ENCODE measurements around the gene SBK3. TPM values are rescaled to one million over a fixed set of nuclear protein-coding genes. Genes with fewer than 3 reads are reported as not detected.

Gene SBK3
- total and polyA plus RNA-seq, 2 donors (not counting 1 experiment from before 2014, with no cell fraction given): not detected

DNA sequence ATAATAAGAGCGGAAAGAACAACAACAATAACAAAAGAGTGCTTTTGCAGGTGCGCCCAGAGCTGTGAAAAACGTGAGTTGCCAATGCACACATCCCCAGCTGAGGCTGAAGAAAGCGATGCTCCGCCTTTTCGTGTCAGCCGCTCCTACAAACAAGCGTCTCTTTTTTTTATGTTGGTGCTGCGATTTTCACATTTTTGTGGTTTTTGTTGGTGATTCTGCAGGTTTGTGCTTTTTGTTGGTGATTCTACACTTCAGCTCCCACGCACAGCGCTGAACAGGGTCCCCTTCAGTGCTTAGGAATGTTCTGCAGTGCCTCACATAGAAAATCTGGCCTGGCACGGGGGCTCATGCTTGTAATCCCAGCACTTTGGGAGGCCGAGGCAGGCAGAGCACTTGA is 7.3 kb upstream of the SBK3 start:
- Histone ChIP-seq H3K4me1 (ENCODE audit: control insufficient read depth in 2 of 2, insufficient read depth in 2 of 2, low read length in 2 of 2) (no peaks in the 10 kb centered on the region), H3K36me3 (replicated peaks in 1 of 2; ENCODE audit: control extremely low read depth in 1 of 2, control insufficient read depth in 1 of 2, extremely low read depth in 1 of 2, insufficient read depth in 2 of 2, low read length in 1 of 2) (no peaks in the 10 kb centered on the region), H3K79me2 (ENCODE audit: control insufficient read depth, insufficient read depth, low read length) (no peaks in the 10 kb centered on the region), H4K20me1 (ENCODE audit: control insufficient read depth, insufficient read depth, low read length, poor library complexity, severe bottlenecking) (no peaks in the 10 kb centered on the region), H3K4me2 (replicated peaks; ENCODE audit: low read depth, low read length, poor library complexity, severe bottlenecking) (no peak overlapping the region), H2AFZ (ENCODE audit: insufficient read depth, low read depth, low read length, poor library complexity, severe bottlenecking) (no peak overlapping the region), H3K27ac (ENCODE audit: low read length in 2 of 2) (no peak overlapping the region), H3K9ac (ENCODE audit: low read length) (no peak overlapping the region), H3K4me3 (ENCODE audit: control extremely low read depth in 1 of 5, extremely low read depth in 1 of 5, insufficient read depth in 1 of 5, low read depth in 2 of 5, low read length in 4 of 5) (no peak overlapping the region), H3K27me3 (replicated peaks in 1 of 4; ENCODE audit: control extremely low read depth in 1 of 4, control insufficient read depth in 3 of 4, insufficient read depth in 4 of 4, low read length in 3 of 4) (peaks cover 0 to under 1% (median 0%) of the 10 kb centered on the region in 4 experiments), H3K9me3 (ENCODE audit: control extremely low read depth in 1 of 3, control insufficient read depth in 2 of 3, insufficient read depth in 1 of 3, low read length in 2 of 3) (no peaks in the 10 kb centered on the region)
- no peak overlapping the region for H3K27ac Mint-ChIP-seq
- DNase-seq (no peak), ATAC-seq (ENCODE audit: low read depth) (no peak)
- WGBS (ENCODE audit: insufficient coverage): 91% methylated on average over 13 of the region's 13 CpGs
- no peaks in the 10 kb centered on the region for H3K9me3 Mint-ChIP-seq (ENCODE audit: insufficient read depth)
- H3K4me3 Mint-ChIP-seq: no peak overlapping the region
- intact Hi-C loops (cut with micrococcal nuclease): no loop called here
- TF ChIP-seq EZH2 (IDR thresholded peaks at IDR 0.05; ENCODE audit: borderline replicate concordance, insufficient read depth, low read depth, low read length, poor library complexity, severe bottlenecking): no peak
- TF ChIP-seq, protein P1, sequence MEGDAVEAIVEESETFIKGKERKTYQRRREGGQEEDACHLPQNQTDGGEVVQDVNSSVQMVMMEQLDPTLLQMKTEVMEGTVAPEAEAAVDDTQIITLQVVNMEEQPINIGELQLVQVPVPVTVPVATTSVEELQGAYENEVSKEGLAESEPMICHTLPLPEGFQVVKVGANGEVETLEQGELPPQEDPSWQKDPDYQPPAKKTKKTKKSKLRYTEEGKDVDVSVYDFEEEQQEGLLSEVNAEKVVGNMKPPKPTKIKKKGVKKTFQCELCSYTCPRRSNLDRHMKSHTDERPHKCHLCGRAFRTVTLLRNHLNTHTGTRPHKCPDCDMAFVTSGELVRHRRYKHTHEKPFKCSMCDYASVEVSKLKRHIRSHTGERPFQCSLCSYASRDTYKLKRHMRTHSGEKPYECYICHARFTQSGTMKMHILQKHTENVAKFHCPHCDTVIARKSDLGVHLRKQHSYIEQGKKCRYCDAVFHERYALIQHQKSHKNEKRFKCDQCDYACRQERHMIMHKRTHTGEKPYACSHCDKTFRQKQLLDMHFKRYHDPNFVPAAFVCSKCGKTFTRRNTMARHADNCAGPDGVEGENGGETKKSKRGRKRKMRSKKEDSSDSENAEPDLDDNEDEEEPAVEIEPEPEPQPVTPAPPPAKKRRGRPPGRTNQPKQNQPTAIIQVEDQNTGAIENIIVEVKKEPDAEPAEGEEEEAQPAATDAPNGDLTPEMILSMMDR (IDR thresholded peaks at IDR 0.05): no peak
- peaks cover 37% of the 10 kb centered on the region for H3K27me3 Mint-ChIP-seq
- CTCF ChIA-PET: no interaction called here
- POLR2A ChIA-PET: no interaction called here
- peaks cover 2% of the 10 kb centered on the region for H3K4me1 Mint-ChIP-seq

GRCh38 chr19:55552206-55552605 is 6.9 kb upstream of the SBK3 start:
- no peaks in the 10 kb centered on the region for H3K36me3 ChIP-seq (replicated peaks in 1 of 2; ENCODE audit: control extremely low read depth in 1 of 2, control insufficient read depth in 1 of 2, extremely low read depth in 1 of 2, insufficient read depth in 2 of 2, low read length in 1 of 2)
- H3K9ac ChIP-seq (ENCODE audit: low read length): no peak overlapping the region
- DNase-seq (no peak), ATAC-seq (ENCODE audit: low read depth) (no peak)
- Mint-ChIP-seq H3K27ac (no peak overlapping the region), H3K4me1 (peaks cover 2% of the 10 kb centered on the region), H3K9me3 (ENCODE audit: insufficient read depth) (no peaks in the 10 kb centered on the region), H3K27me3 (peaks cover 41% of the 10 kb centered on the region), H3K4me3 (no peak overlapping the region)
- H3K9me3 ChIP-seq (ENCODE audit: control extremely low read depth in 1 of 3, control insufficient read depth in 2 of 3, insufficient read depth in 1 of 3, low read length in 2 of 3): no peaks in the 10 kb centered on the region
- H2AFZ ChIP-seq (ENCODE audit: insufficient read depth, low read depth, low read length, poor library complexity, severe bottlenecking): no peak overlapping the region
- H3K4me3 ChIP-seq (ENCODE audit: control extremely low read depth in 1 of 5, extremely low read depth in 1 of 5, insufficient read depth in 1 of 5, low read depth in 2 of 5, low read length in 4 of 5): no peak overlapping the region
- ChIA-PET CTCF (no interaction called here), POLR2A (no interaction called here)
- intact Hi-C loops (cut with micrococcal nuclease): no loop called here
- peaks cover 0 to 5% (median 2%) of the 10 kb centered on the region in 4 experiments for H3K27me3 ChIP-seq (replicated peaks in 1 of 4; ENCODE audit: control extremely low read depth in 1 of 4, control insufficient read depth in 3 of 4, insufficient read depth in 4 of 4, low read length in 3 of 4)
- H3K79me2 ChIP-seq (ENCODE audit: control insufficient read depth, insufficient read depth, low read length): no peaks in the 10 kb centered on the region
- no peak overlapping the region for H3K27ac ChIP-seq (ENCODE audit: low read length in 2 of 2)
- no peak for TF ChIP-seq EZH2 (IDR thresholded peaks at IDR 0.05; ENCODE audit: borderline replicate concordance, insufficient read depth, low read depth, low read length, poor library complexity, severe bottlenecking)
- no peaks in the 10 kb centered on the region for H4K20me1 ChIP-seq (ENCODE audit: control insufficient read depth, insufficient read depth, low read length, poor library complexity, severe bottlenecking)
- no peaks in the 10 kb centered on the region for H3K4me1 ChIP-seq (ENCODE audit: control insufficient read depth in 2 of 2, insufficient read depth in 2 of 2, low read length in 2 of 2)
- H3K4me2 ChIP-seq (replicated peaks; ENCODE audit: low read depth, low read length, poor library complexity, severe bottlenecking): no peak overlapping the region
- WGBS (ENCODE audit: insufficient coverage): 88% methylated on average over 1 of the region's 5 CpGs

All from B cell (primary cell).